ENCODE results near the gene ABTB1. TPM values are rescaled to one million over a fixed set of nuclear protein-coding genes. Genes with fewer than 3 reads are reported as not detected.
A peak's percentile ranks its signal among the peaks of the same experiment; 100 is the strongest.

The ABTB1 gene
- total and polyA plus RNA-seq, 12 donors = 2.8 to 96.0 (median 32.2) TPM

DNA sequence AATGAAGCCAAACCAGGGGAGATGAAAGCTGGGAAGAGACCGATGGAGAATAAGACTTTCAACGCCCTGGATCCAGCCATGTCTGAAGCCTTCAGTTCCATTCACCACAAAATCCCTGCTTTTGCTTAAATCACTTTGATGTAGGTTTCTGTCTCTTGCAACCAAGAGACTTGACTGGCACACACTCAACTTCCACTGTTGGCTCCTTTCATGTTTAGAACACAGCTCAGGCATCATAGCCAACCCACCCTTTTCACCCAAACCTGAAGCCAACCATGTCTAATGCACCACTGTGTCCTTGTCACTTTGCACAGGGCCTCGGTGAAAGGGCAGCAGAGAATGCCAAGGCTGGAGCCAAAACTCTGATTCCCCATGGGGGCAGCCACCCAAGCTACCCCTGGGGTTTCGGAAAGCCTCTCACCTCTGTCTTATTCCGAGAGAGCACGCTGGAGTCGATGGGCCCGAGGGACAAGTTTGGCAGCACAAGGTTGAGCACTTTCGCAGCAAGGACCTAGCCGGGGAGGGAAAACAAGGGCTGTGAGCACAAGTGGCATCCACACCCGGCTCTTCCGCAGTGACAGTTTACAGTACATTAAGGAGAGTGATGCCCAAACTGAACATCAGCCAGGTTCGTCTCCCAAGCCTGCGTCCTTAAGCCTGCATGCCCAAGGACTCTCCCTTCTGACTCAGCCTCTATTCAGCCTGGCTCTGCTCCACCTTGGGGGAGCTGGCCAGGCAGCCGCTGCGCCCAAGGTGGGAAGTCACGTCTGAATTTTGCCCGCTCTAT is 37.6 kb downstream of the ABTB1 start:
- Histone ChIP-seq H3K4me1 (replicated peaks in 1 of 2) (peaks cover 12 to 38% of the 10 kb centered on the region in 2 donors), H3K4me3 (no peak overlapping the region), H3K27me3 (no peaks in the 10 kb centered on the region), H3K36me3 (replicated peaks in 1 of 2) (no peaks in the 10 kb centered on the region), H3K9me3 (replicated peaks in 1 of 3) (no peaks in the 10 kb centered on the region), H3K27ac (peak overlapping the region in 4 of 5 donors; percentile 58 to 86 (median 72))
- 44 to 79% (median 57%) methylated on average over 13 to 18 of the region's 18 CpGs for WGBS, 4 donors
- peak; percentile 77 to 91 (median 88) for DNase-seq
- intact Hi-C loops (cut with DNase I) = no loop called here
- peak in 1 of 2 donors; percentile 52 for TF ChIP-seq POLR2A (IDR thresholded peaks at IDR 0.05)
- TF ChIP-seq, protein P1, sequence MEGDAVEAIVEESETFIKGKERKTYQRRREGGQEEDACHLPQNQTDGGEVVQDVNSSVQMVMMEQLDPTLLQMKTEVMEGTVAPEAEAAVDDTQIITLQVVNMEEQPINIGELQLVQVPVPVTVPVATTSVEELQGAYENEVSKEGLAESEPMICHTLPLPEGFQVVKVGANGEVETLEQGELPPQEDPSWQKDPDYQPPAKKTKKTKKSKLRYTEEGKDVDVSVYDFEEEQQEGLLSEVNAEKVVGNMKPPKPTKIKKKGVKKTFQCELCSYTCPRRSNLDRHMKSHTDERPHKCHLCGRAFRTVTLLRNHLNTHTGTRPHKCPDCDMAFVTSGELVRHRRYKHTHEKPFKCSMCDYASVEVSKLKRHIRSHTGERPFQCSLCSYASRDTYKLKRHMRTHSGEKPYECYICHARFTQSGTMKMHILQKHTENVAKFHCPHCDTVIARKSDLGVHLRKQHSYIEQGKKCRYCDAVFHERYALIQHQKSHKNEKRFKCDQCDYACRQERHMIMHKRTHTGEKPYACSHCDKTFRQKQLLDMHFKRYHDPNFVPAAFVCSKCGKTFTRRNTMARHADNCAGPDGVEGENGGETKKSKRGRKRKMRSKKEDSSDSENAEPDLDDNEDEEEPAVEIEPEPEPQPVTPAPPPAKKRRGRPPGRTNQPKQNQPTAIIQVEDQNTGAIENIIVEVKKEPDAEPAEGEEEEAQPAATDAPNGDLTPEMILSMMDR (IDR thresholded peaks at IDR 0.05) = no peak

DNA sequence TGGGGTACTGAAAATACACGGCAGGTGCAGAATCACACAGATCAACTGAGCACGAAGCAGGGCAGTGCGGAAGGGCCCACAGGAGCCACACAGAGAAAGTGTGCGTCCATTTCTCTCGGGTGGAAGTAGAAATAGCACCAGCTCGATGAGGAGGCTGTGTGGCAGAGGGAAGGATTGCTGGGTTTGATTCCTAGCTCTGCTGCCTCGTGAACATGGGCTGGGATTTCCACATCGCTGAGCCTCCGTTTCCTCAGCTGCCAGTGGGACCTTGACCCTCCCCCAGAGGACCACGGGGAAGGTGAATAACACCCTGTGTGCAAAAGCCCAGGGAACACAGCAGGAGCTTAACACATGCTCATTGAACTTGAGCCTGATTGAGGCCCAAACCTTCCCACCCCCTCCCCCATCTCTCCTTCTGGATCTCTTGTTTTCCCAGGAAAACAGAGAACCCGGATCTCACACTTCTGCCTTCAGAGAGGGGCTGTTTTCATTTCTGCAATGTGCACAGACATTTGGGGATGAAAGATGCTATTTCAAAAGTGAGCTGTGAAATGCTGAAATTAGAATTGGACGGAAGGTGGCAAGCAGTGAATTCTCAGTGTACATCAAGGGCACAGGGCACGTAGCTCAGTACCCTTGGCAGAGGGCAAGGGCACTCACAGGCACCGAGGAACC is 38.4 kb downstream of the ABTB1 start:
- H3K36me3 ChIP-seq (replicated peaks in 1 of 2) = no peaks in the 10 kb centered on the region
- peak overlapping the region in 4 of 5 donors; percentile 58 to 86 (median 72) for H3K27ac ChIP-seq
- 39 to 48% (median 43%) methylated on average over 12 to 14 of the region's 14 CpGs for WGBS, 4 donors
- no peak overlapping the region for H3K4me3 ChIP-seq
- H3K9me3 ChIP-seq (replicated peaks in 1 of 3) = no peaks in the 10 kb centered on the region
- no peaks in the 10 kb centered on the region for H3K27me3 ChIP-seq
- TF ChIP-seq, protein P1 (IDR thresholded peaks at IDR 0.05) = no peak
- no peak for TF ChIP-seq POLR2A (IDR thresholded peaks at IDR 0.05)
- peaks cover 12 to 38% of the 10 kb centered on the region in 2 donors for H3K4me1 ChIP-seq (replicated peaks in 1 of 2)
- intact Hi-C loops (cut with DNase I) = no loop called here
- peak in 4 of 7 donors; percentile 24 to 51 (median 36) for DNase-seq

DNA sequence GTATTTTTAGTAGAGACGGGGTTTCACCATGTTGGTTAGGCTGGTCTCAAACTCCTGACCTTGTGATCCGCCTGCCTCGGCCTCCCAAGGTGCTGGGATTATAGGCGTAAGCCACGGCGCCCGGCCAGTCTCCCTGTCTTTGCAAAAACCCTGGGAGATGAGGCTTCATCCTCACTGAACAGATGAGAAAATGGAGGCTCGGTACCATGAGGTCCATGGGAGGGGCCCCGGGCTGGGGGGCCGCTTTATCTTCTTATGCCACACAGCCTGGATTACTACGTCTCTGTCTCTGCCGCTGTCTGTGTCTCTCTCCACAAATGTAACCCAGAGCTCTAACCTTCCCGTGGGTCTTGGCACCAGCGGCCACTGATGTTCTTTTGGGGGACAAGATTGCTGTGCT is 39.1 kb downstream of the ABTB1 start:
- WGBS, 4 donors = 91 to 94% (median 92%) methylated on average over 10 to 14 of the region's 14 CpGs
- peak overlapping the region in 1 of 5 donors; percentile 37 for H3K27ac ChIP-seq
- no peak for TF ChIP-seq POLR2A (IDR thresholded peaks at IDR 0.05)
- TF ChIP-seq, protein P1 (IDR thresholded peaks at IDR 0.05) = no peak
- H3K4me1 ChIP-seq (replicated peaks in 1 of 2) = peaks cover 12 to 38% of the 10 kb centered on the region in 2 donors
- H3K4me3 ChIP-seq = no peak overlapping the region
- peak in 1 of 7 donors; percentile 12 for DNase-seq
- H3K27me3 ChIP-seq = no peaks in the 10 kb centered on the region
- intact Hi-C loops (cut with DNase I) = no loop called here
- H3K9me3 ChIP-seq (replicated peaks in 1 of 3) = no peaks in the 10 kb centered on the region
- H3K36me3 ChIP-seq (replicated peaks in 1 of 2) = no peaks in the 10 kb centered on the region

DNA sequence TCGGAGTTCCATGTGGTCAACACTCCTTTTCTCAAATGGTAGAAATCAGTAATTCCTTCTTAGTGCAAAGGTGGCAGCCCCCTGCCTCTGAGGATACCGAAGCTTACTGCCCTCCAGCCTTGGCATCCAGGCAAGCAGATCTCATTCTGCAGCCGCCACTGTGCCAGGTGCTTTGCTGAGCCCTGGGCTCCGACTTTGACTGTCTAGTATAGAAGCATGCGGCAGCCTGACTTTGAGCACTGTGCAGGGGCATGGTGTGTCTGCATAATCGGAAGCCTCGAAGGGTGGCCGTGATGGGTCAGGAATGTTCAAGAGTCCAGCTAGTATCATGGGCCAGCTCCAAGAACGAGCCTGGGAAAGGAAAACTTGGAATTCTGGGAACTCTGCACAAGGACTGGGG is 39.7 kb downstream of the ABTB1 start:
- no peaks in the 10 kb centered on the region for H3K9me3 ChIP-seq (replicated peaks in 1 of 3)
- H3K27ac ChIP-seq = no peak overlapping the region
- no peaks in the 10 kb centered on the region for H3K27me3 ChIP-seq
- H3K4me1 ChIP-seq (replicated peaks in 1 of 2) = peaks cover 12 to 33% of the 10 kb centered on the region in 2 donors
- H3K4me3 ChIP-seq = no peak overlapping the region
- no peak for TF ChIP-seq POLR2A (IDR thresholded peaks at IDR 0.05)
- TF ChIP-seq, protein P1 (IDR thresholded peaks at IDR 0.05) = no peak
- intact Hi-C loops (cut with DNase I) = no loop called here
- no peaks in the 10 kb centered on the region for H3K36me3 ChIP-seq (replicated peaks in 1 of 2)
- peak in 1 of 7 donors; percentile 11 for DNase-seq
- WGBS, 4 donors = 77 to 85% (median 81%) methylated on average over 9 of the region's 9 CpGs
